HEK293T (cell line): ENCODE results near the gene CHCT1.

Experiments
- CTCF ChIA-PET: fragments of 350-600 bp; formaldehyde crosslinking; extraction: SDS; loops from one replicate; lab custom pipeline; 2021; ENCODE audit warnings: antibody characterized with exemption, inconsistent platforms; lab: Yijun Ruan, JAX
- POLR2A ChIA-PET: fragments of 350-600 bp; formaldehyde crosslinking; extraction: SDS; loops from one replicate; lab custom pipeline; 2020; ENCODE audit warnings: antibody characterized with exemption, inconsistent platforms; lab: Yijun Ruan, JAX
- DNase-seq: peaks from one replicate; pipeline ENCODE4 v3.0.0; 2012; ENCODE audit warnings: mixed read lengths; ENCODE audit errors: extremely low spot score
- ARNT ChIP-seq: fragments of 450-650 bp; IDR thresholded peaks from 2 replicates; pipeline ENCODE4 v1.6.1; 2017; ENCODE audit warnings: mild to moderate bottlenecking
- BHLHE40 ChIP-seq: fragments of 450-650 bp; IDR thresholded peaks from 2 replicates; pipeline ENCODE4 v1.6.1; 2016; ENCODE audit warnings: mild to moderate bottlenecking, moderate library complexity, borderline replicate concordance
- CTBP1 ChIP-seq: fragments of 450-650 bp; IDR thresholded peaks from 2 replicates; pipeline ENCODE4 v1.6.1; 2016; ENCODE audit warnings: borderline replicate concordance
- ELF4 ChIP-seq: fragments of 450-650 bp; IDR thresholded peaks from 2 replicates; pipeline ENCODE4 v1.6.1; 2017; ENCODE audit warnings: antibody characterized with exemption
- FOXA1 ChIP-seq: fragments of 450-650 bp; IDR thresholded peaks from 2 replicates; pipeline ENCODE4 v1.6.1; 2016; ENCODE audit warnings: mild to moderate bottlenecking
- FOXK2 ChIP-seq: fragments of 450-650 bp; IDR thresholded peaks from 2 replicates; pipeline ENCODE4 v1.6.1; 2016; ENCODE audit warnings: mild to moderate bottlenecking
- FOXM1 ChIP-seq: fragments of 450-650 bp; IDR thresholded peaks from 2 replicates; pipeline ENCODE4 v1.6.1; 2017; ENCODE audit warnings: mild to moderate bottlenecking, borderline replicate concordance
- HDGF ChIP-seq: fragments of 450-650 bp; IDR thresholded peaks from 2 replicates; pipeline ENCODE4 v1.6.1; 2017; ENCODE audit warnings: antibody characterized with exemption, borderline replicate concordance
- L3MBTL2 ChIP-seq: fragments of 450-650 bp; conservative IDR thresholded peaks from 2 replicates; pipeline ENCODE4 v1.6.1; 2016; ENCODE audit warnings: mild to moderate bottlenecking
- LEF1 ChIP-seq: fragments of 450-650 bp; IDR thresholded peaks from 2 replicates; pipeline ENCODE4 v1.6.1; 2017; ENCODE audit warnings: mild to moderate bottlenecking, borderline replicate concordance
- NFRKB ChIP-seq: fragments of 450-650 bp; IDR thresholded peaks from 2 replicates; pipeline ENCODE4 v1.6.1; 2016; ENCODE audit warnings: mild to moderate bottlenecking, moderate library complexity
- PKNOX1 ChIP-seq: fragments of 450-650 bp; IDR thresholded peaks from 2 replicates; pipeline ENCODE4 v1.6.1; 2016
- SP1 ChIP-seq: fragments of 450-650 bp; IDR thresholded peaks from 2 replicates; pipeline ENCODE4 v1.6.1; 2017
- SUZ12 ChIP-seq: fragments of 450-650 bp; IDR thresholded peaks from 2 replicates; pipeline ENCODE4 v1.6.1; 2016; ENCODE audit warnings: mild to moderate bottlenecking
- TARDBP ChIP-seq: fragments of 450-650 bp; IDR thresholded peaks from 2 replicates; pipeline ENCODE4 v1.6.1; 2016
- ZNF384 ChIP-seq: fragments of 450-650 bp; IDR thresholded peaks from 2 replicates; pipeline ENCODE4 v1.6.1; 2016

Gene CHCT1

GRCh38 chr17:60463157-60463835 lies 41.0 kb downstream of the CHCT1 start:
- CTCF ChIA-PET, result no interaction called here
- no peak for DNase-seq
- POLR2A ChIA-PET, result no interaction called here
- TF ChIP-seq LEF1 (no peak), PKNOX1 (no peak), ARNT (no peak), SUZ12 (no peak), BHLHE40 (no peak), L3MBTL2 (no peak), ELF4 (no peak), ZNF384 (no peak), FOXM1 (no peak), SP1 (no peak), FOXA1 (no peak), TARDBP (no peak), CTBP1 (no peak), HDGF (no peak), FOXK2 (no peak)

- DNase-seq, result no peak
- ChIA-PET POLR2A (no interaction called here), CTCF (no interaction called here)
- TF ChIP-seq CTBP1 (no peak), BHLHE40 (no peak), SUZ12 (no peak), ZNF384 (no peak), PKNOX1 (no peak), NFRKB (no peak), ARNT (no peak), FOXA1 (no peak), TARDBP (no peak)
These were observed 42.1 kb downstream of the CHCT1 start for GRCh38 chr17:60464343-60464742.

GRCh38 chr17:60468371-60468770 lies 46.1 kb downstream of the CHCT1 start:
- no peak for TF ChIP-seq TARDBP
- TF ChIP-seq ZNF384, result no peak
- no peak for TF ChIP-seq PKNOX1
- no peak for TF ChIP-seq SUZ12
- no peak for TF ChIP-seq HDGF
- TF ChIP-seq FOXA1, result no peak
- TF ChIP-seq ARNT, result no peak
- TF ChIP-seq ELF4, result no peak
- no peak for TF ChIP-seq CTBP1
- TF ChIP-seq LEF1, result no peak
- TF ChIP-seq FOXM1, result no peak
- TF ChIP-seq L3MBTL2, result no peak
- TF ChIP-seq FOXK2, result no peak
- no peak for TF ChIP-seq SP1
- TF ChIP-seq BHLHE40, result no peak
- TF ChIP-seq NFRKB, result no peak
- POLR2A ChIA-PET, result no interaction called here
- CTCF ChIA-PET, result no interaction called here
- DNase-seq, result no peak

GRCh38 chr17:60471451-60471850 lies 49.2 kb downstream of the CHCT1 start:
- no peak for TF ChIP-seq FOXK2
- no peak for TF ChIP-seq L3MBTL2
- no peak for TF ChIP-seq SUZ12
- TF ChIP-seq HDGF, result no peak
- TF ChIP-seq CTBP1, result no peak
- no peak for TF ChIP-seq ELF4
- TF ChIP-seq BHLHE40, result no peak
- no peak for TF ChIP-seq TARDBP
- TF ChIP-seq FOXM1, result no peak
- no peak for TF ChIP-seq PKNOX1
- no peak for TF ChIP-seq LEF1
- no peak for TF ChIP-seq FOXA1
- TF ChIP-seq ARNT, result no peak
- TF ChIP-seq NFRKB, result no peak
- no peak for TF ChIP-seq ZNF384
- TF ChIP-seq SP1, result no peak
- no peak for DNase-seq
- CTCF ChIA-PET, result no interaction called here
- POLR2A ChIA-PET, result no interaction called here

GRCh38 chr17:60472449-60472848 lies 50.2 kb downstream of the CHCT1 start:
- CTCF ChIA-PET, result no interaction called here
- POLR2A ChIA-PET, result no interaction called here

More at GRCh38 chr17:60472449-60472848, 50.2 kb downstream of the CHCT1 start:
- DNase-seq, result no peak
- TF ChIP-seq ELF4 (no peak), NFRKB (no peak), BHLHE40 (no peak), TARDBP (no peak), PKNOX1 (no peak), FOXM1 (no peak), SP1 (no peak), FOXK2 (no peak), LEF1 (no peak), L3MBTL2 (no peak)
